Lower lobe of right lung (tissue), 2 donors: Measurements from ENCODE around the gene TMEM138. TPM values are rescaled to one million over a fixed set of nuclear protein-coding genes. Genes with fewer than 3 reads are reported as not detected.

ENCODE experiments used
- ATAC-seq, 2 donors: fragments of 200-7000 bp; cut with Tn5 transposase; one replicate each; pipeline ENCODE4 v1.9.1; 2020 to 2022; ENCODE audit warnings: mild to moderate bottlenecking in 2 of 2, moderate library complexity in 2 of 2
- DNase-seq: peaks from one replicate; pipeline ENCODE4 v3.0.0-alpha.2; 2020
- H3K27ac ChIP-seq: fragments of 200-600 bp; one replicate; pipeline ENCODE4 v1.8.0; 2022
- H3K27me3 ChIP-seq: fragments of 200-600 bp; one replicate; pipeline ENCODE4 v1.8.0; 2022; ENCODE audit warnings: low read depth
- H3K36me3 ChIP-seq: fragments of 200-600 bp; one replicate; pipeline ENCODE4 v1.8.0; 2022; ENCODE audit warnings: mild to moderate bottlenecking
- H3K4me1 ChIP-seq: fragments of 200-600 bp; one replicate; pipeline ENCODE4 v1.8.0; 2022
- H3K4me3 ChIP-seq: fragments of 200-600 bp; one replicate; pipeline ENCODE4 v1.8.0; 2022; ENCODE audit warnings: mild to moderate bottlenecking
- H3K9me3 ChIP-seq: fragments of 200-600 bp; one replicate; pipeline ENCODE4 v1.8.0; 2022
- intact Hi-C: fragments of 100-400 bp; cut with DNase I; formaldehyde crosslinking; loops from one replicate; pipeline ENCODE4 v1.11.0; 2022
- total RNA-seq: library from RNA; stranded (reverse); fragmentation: NEBNext Ultra II Directional; extraction: Animal tissue kit (Norgen Biotek cat#: 25700); gene quantifications from one replicate; pipeline ENCODE4 v1.2.1, GENCODE V29; 2021
- TF ChIP-seq, protein P1 (sequence below): fragments of 200-600 bp; IDR thresholded peaks from one replicate; pipeline ENCODE4 v1.8.0; 2022; ENCODE audit warnings: antibody characterized with exemption, mild to moderate bottlenecking
- donor health status: DM: no; HTN: yes; CAD: no; lungs with severe emphysema.

Gene TMEM138
- total RNA-seq, 1 donor from 2014 or later = 38.9 TPM

DNA sequence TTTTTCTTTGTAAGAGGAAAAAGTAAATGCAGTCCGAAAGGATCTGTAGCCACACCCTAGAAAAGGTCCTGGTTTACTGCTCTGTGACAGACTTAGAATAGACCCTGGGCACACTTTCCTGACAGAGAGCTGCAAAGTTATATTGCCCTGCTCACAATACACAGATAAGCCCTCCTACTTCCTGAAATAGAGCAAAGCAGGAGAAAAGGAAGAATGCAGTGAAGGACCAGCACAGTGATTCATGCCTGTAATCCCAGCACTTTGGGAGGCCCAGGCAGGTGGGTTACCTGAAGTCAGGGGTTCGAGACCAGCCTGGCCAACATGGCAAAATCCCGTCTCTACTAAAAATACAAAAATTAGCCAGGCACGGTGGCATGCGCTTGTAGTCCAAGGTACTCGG is 2.7 kb upstream of the TMEM138 start:
- intact Hi-C loops = no loop called here
- Histone ChIP-seq H3K4me1 (peaks cover 54% of the 10 kb centered on the region), H3K9me3 (no peaks in the 10 kb centered on the region), H3K27ac (no peak overlapping the region), H3K36me3 (peaks cover 11% of the 10 kb centered on the region), H3K4me3 (no peak overlapping the region), H3K27me3 (no peaks in the 10 kb centered on the region)
- no peak for DNase-seq
- TF ChIP-seq, protein P1, sequence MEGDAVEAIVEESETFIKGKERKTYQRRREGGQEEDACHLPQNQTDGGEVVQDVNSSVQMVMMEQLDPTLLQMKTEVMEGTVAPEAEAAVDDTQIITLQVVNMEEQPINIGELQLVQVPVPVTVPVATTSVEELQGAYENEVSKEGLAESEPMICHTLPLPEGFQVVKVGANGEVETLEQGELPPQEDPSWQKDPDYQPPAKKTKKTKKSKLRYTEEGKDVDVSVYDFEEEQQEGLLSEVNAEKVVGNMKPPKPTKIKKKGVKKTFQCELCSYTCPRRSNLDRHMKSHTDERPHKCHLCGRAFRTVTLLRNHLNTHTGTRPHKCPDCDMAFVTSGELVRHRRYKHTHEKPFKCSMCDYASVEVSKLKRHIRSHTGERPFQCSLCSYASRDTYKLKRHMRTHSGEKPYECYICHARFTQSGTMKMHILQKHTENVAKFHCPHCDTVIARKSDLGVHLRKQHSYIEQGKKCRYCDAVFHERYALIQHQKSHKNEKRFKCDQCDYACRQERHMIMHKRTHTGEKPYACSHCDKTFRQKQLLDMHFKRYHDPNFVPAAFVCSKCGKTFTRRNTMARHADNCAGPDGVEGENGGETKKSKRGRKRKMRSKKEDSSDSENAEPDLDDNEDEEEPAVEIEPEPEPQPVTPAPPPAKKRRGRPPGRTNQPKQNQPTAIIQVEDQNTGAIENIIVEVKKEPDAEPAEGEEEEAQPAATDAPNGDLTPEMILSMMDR = no peak
- no peak for ATAC-seq

DNA sequence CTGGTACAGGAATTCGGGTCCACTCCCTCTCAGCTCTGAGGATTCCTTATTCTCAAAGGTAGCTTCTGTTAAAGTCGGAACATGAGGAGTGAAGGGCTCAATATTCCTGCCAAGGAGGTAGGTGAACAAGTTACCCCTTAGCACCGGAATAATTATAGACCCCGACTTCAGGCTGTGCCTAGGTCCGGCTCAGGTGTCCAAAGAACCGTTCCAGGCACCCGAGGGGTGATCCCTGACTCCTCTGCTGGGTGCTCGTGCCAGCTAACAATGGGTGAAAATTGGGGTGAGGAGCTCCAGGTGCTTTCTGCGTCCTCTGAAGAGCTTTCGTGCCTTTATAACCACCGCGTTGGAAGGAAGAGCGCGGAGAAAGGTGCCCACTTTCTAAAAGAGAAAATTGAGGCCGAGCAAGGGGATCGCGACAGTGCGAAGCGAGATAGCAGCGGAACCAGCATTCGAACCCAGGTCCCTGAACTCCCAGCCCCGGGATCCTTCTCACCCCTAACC is 885 bp upstream of the TMEM138 start:
- intact Hi-C loops = no loop called here
- no peaks in the 10 kb centered on the region for H3K9me3 ChIP-seq
- ATAC-seq (peak in 1 of 2 donors; percentile 1), DNase-seq (no peak)
- H3K36me3 ChIP-seq = peaks cover 27% of the 10 kb centered on the region
- TF ChIP-seq, protein P1 = no peak
- peaks cover 54% of the 10 kb centered on the region for H3K4me1 ChIP-seq
- peak overlapping the region; percentile 85 for H3K4me3 ChIP-seq
- no peaks in the 10 kb centered on the region for H3K27me3 ChIP-seq
- H3K27ac ChIP-seq = peak overlapping the region; percentile 99

DNA sequence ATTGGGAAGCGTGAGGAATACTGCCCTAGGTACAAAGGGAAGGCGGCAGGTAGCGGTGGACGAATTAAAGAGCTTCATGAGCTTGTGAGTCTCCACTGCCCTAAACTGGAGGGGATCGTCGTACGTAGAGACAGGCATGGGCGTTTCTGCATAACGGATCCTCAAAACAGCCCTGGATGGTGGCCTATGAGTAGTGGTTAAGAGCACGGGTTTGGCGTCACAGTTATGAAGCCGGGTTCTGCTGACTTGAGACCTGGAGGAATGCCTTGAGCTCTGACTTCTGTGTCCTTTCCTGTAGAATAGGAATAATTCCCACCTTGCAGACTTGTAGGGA is 335 bp downstream of the TMEM138 start:
- Histone ChIP-seq H3K4me3 (peak overlapping the region; percentile 85), H3K36me3 (peaks cover 36% of the 10 kb centered on the region), H3K4me1 (peaks cover 42% of the 10 kb centered on the region), H3K27me3 (no peaks in the 10 kb centered on the region), H3K27ac (peak overlapping the region; percentile 99), H3K9me3 (no peaks in the 10 kb centered on the region)
- TF ChIP-seq, protein P1 = no peak
- intact Hi-C loops = no loop called here
- ATAC-seq (peak; percentile 12 to 24), DNase-seq (no peak)

DNA sequence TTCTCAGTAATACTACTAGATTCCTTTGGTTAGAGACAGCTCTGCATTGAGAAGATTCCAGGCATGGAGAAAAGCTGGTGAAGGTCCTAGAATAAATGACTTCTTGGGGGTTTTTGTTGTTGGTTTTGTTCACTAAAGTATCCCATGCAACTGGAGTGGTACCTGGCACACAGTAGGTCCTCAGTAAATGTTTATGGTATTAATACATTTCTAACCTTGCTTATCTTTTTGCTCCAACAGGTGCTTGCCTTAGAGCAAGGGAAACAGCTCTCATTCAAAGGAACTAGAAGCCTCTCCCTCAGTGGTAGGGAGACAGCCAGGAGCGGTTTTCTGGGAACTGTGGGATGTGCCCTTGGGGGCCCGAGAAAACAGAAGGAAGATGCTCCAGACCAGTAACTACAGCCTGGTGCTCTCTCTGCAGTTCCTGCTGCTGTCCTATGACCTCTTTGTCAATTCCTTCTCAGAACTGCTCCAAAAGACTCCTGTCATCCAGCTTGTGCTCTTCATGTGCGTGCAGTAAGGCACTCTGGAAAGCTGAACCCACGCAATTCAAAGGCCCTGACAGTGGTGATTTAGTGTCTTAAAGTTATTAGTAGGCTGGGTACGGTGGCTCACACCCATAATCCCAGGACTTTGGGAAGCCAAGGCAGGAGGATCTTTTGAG is 2.0 kb downstream of the TMEM138 start:
- TF ChIP-seq, protein P1 = no peak
- DNase-seq (no peak), ATAC-seq (no peak)
- peaks cover 35% of the 10 kb centered on the region for H3K4me1 ChIP-seq
- intact Hi-C loops = no loop called here
- no peaks in the 10 kb centered on the region for H3K9me3 ChIP-seq
- peaks cover 52% of the 10 kb centered on the region for H3K36me3 ChIP-seq
- no peak overlapping the region for H3K4me3 ChIP-seq
- H3K27me3 ChIP-seq = no peaks in the 10 kb centered on the region
- no peak overlapping the region for H3K27ac ChIP-seq

DNA sequence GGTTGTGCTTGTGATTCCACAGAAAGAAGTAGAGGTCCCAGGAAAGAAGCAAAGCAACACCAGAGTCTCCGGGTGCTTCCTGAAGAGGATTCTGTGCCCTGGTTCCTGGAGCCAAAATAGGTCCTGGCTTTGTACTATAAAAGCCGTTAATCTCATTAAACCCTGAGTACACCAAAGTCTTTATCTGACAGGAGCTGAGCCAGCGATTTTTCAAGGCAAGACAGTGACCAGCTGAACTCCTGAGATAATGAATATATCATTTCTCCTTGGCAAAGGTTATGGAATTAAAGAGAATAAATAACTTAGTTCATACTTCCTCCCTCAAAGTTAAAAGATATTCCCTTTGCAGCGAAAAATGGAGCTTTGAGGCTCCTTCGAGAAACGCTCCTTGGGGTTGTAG is 5.2 kb downstream of the TMEM138 start:
- Histone ChIP-seq H3K27ac (no peak overlapping the region), H3K4me3 (no peak overlapping the region), H3K27me3 (no peaks in the 10 kb centered on the region), H3K36me3 (peaks cover 71% of the 10 kb centered on the region), H3K9me3 (no peaks in the 10 kb centered on the region), H3K4me1 (peaks cover 25% of the 10 kb centered on the region)
- intact Hi-C loops = no loop called here
- ATAC-seq = no peak
- no peak for DNase-seq
- TF ChIP-seq, protein P1 = no peak
